ENCODE data around the gene GALNT15.

GALNT15 gene

GRCh38 chr3:16173283-16174025 lies 1.0 kb upstream of the GALNT15 start:
- Histone ChIP-seq H2AFZ (ENCODE audit: low read length) (no peak overlapping the region), H3K9me3 (ENCODE audit: insufficient read depth, low read depth, low read length) (no peaks in the 10 kb centered on the region), H3K9ac (ENCODE audit: low read depth, low read length, poor library complexity, severe bottlenecking) (no peak overlapping the region), H3K4me1 (ENCODE audit: insufficient read depth, low read length, poor library complexity, severe bottlenecking) (no peaks in the 10 kb centered on the region), H3K36me3 (ENCODE audit: insufficient read depth, low read length) (no peaks in the 10 kb centered on the region), H3F3A (ENCODE audit: low read depth) (no peaks in the 10 kb centered on the region), H3K4me3 (ENCODE audit: low read length, poor library complexity, severe bottlenecking) (no peak overlapping the region), H3K27me3 (ENCODE audit: insufficient read depth, low read length, poor library complexity, severe bottlenecking) (no peaks in the 10 kb centered on the region), H3K9me2 (replicated peaks; ENCODE audit: low read depth, low read length) (no peaks in the 10 kb centered on the region), H3K4me2 (ENCODE audit: low read depth, low read length, poor library complexity, severe bottlenecking) (no peak overlapping the region), H3K79me2 (ENCODE audit: insufficient read depth, low read length) (no peaks in the 10 kb centered on the region), H4K20me1 (ENCODE audit: insufficient read depth, low read length, poor library complexity, severe bottlenecking) (no peaks in the 10 kb centered on the region)
- no peak for TF ChIP-seq CTCF (conservative IDR thresholded peaks at IDR 0.05; ENCODE audit: low read length)
- TF ChIP-seq EZH2phosphoT487 (IDR thresholded peaks at IDR 0.05; ENCODE audit: borderline replicate concordance), result no peak

- TF ChIP-seq CTCF (conservative IDR thresholded peaks at IDR 0.05; ENCODE audit: low read length) (no peak), EZH2phosphoT487 (IDR thresholded peaks at IDR 0.05; ENCODE audit: borderline replicate concordance) (no peak)
- no peak overlapping the region for H2AFZ ChIP-seq (ENCODE audit: low read length)
Observed at GRCh38 chr3:16174026-16174355, 489 bp upstream of the GALNT15 start.

GRCh38 chr3:16174976-16175901 lies 759 bp downstream of the GALNT15 start:
- Histone ChIP-seq H3K4me3 (ENCODE audit: low read length, poor library complexity, severe bottlenecking) (no peak overlapping the region), H3K9me2 (replicated peaks; ENCODE audit: low read depth, low read length) (no peaks in the 10 kb centered on the region), H3K9ac (ENCODE audit: low read depth, low read length, poor library complexity, severe bottlenecking) (no peak overlapping the region), H4K20me1 (ENCODE audit: insufficient read depth, low read length, poor library complexity, severe bottlenecking) (no peaks in the 10 kb centered on the region), H3K9me3 (ENCODE audit: insufficient read depth, low read depth, low read length) (no peaks in the 10 kb centered on the region), H3F3A (ENCODE audit: low read depth) (no peaks in the 10 kb centered on the region), H3K36me3 (ENCODE audit: insufficient read depth, low read length) (no peaks in the 10 kb centered on the region), H3K4me1 (ENCODE audit: insufficient read depth, low read length, poor library complexity, severe bottlenecking) (no peaks in the 10 kb centered on the region), H2AFZ (ENCODE audit: low read length) (no peak overlapping the region), H3K79me2 (ENCODE audit: insufficient read depth, low read length) (no peaks in the 10 kb centered on the region), H3K27me3 (ENCODE audit: insufficient read depth, low read length, poor library complexity, severe bottlenecking) (no peaks in the 10 kb centered on the region), H3K4me2 (ENCODE audit: low read depth, low read length, poor library complexity, severe bottlenecking) (no peak overlapping the region)
- TF ChIP-seq EZH2phosphoT487 (IDR thresholded peaks at IDR 0.05; ENCODE audit: borderline replicate concordance), result no peak
- no peak for TF ChIP-seq CTCF (conservative IDR thresholded peaks at IDR 0.05; ENCODE audit: low read length)

More at GRCh38 chr3:16174026-16174355, 489 bp upstream of the GALNT15 start:
- Histone ChIP-seq H4K20me1 (ENCODE audit: insufficient read depth, low read length, poor library complexity, severe bottlenecking) (no peaks in the 10 kb centered on the region), H3K79me2 (ENCODE audit: insufficient read depth, low read length) (no peaks in the 10 kb centered on the region), H3K36me3 (ENCODE audit: insufficient read depth, low read length) (no peaks in the 10 kb centered on the region), H3K4me1 (ENCODE audit: insufficient read depth, low read length, poor library complexity, severe bottlenecking) (no peaks in the 10 kb centered on the region), H3K4me2 (ENCODE audit: low read depth, low read length, poor library complexity, severe bottlenecking) (no peak overlapping the region), H3F3A (ENCODE audit: low read depth) (no peaks in the 10 kb centered on the region), H3K9me3 (ENCODE audit: insufficient read depth, low read depth, low read length) (no peaks in the 10 kb centered on the region), H3K27me3 (ENCODE audit: insufficient read depth, low read length, poor library complexity, severe bottlenecking) (no peaks in the 10 kb centered on the region), H3K9ac (ENCODE audit: low read depth, low read length, poor library complexity, severe bottlenecking) (no peak overlapping the region), H3K9me2 (replicated peaks; ENCODE audit: low read depth, low read length) (no peaks in the 10 kb centered on the region), H3K4me3 (ENCODE audit: low read length, poor library complexity, severe bottlenecking) (no peak overlapping the region)
